HG02798 (cell line): ENCODE results near the gene PPARG.
"Not testable (repeated sequence)": the region's sequence is repeated elsewhere in the genome, so short reads cannot be mapped to it uniquely, and the experiment has no call there.

Experiments
- ATAC-seq: cut with Tn5 transposase; IDR thresholded peaks from one replicate; pipeline ENCODE4 v1.9.1; 2021; ENCODE audit warnings: mild to moderate bottlenecking; ENCODE audit not compliant: unreplicated experiment, poor library complexity

The PPARG gene

DNA sequence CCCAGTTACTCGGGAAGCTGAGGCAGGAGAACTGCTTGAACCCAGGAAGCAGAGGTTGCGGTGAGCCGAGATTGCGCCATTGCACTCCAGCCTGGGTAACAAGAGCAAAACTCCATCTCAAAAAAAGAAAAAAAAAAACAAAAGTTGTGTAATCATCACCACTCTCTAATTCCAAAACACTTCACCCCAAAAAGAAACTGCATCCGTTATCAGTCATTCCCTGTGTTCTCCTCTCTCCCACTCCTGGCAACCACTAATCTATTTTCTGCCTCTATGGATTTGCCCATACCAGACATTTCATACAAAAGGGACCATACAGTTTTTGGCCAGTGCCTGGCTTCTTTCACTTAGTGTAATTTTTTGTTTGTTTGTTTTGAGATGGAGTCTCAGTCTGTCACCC is 12.0 kb upstream of the PPARG start:
- not testable (repeated sequence) for ATAC-seq

- ATAC-seq: no peak
Measured at GRCh38 chr3:12278566-12278965, 10.3 kb upstream of the PPARG start.

- no peak for ATAC-seq
Measured at GRCh38 chr3:12279591-12280326, 9.1 kb upstream of the PPARG start.

DNA sequence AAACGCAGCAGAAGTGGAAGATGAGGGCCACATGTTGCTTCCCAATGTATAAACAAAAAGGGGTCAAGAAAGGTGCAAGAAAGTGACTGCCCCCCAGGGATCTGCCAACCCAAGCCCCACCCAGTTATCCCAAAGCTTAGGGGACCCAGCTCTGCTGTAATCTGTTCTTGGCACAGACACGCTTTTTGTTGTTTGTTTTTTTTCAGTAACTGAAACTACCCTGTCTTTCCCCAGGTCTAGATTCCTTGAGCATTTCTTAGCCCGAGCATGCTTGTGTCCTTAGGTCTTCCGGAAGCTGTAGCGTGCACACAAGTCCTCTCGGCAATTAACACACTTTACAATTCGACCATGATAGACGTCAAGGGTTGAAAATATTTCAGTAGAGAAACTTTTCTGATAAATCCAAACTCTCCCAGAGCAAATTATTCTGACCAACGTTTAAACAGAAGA is 8.5 kb upstream of the PPARG start:
- no peak for ATAC-seq

GRCh38 chr3:12284591-12284990 is 4.3 kb upstream of the PPARG start:
- ATAC-seq: no peak

DNA sequence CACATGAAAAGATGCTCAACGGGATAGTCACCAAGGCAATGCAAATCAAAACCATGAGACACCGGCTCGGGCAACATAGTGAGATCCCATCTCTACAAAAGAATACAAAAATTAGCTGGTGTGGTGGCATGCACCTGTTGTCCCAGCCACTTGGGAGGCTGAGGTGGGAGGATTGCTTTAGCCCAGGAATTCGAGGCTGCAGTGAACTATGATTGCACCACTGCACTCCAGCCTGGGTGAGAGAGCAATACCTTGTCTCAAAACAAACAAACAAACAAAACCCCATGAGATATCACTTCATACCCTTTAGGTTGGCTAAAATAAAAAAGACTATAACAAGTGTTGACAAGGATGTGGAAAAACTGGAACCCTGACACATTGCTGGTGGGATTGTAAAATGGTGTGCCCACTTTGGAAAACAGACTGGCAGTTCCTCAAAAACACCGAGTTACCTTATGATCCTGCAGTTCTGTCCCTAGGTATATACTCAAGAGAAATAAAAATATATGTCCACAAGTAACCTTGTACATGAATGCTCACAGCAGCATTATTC is 3.8 kb upstream of the PPARG start:
- ATAC-seq: no peak

DNA sequence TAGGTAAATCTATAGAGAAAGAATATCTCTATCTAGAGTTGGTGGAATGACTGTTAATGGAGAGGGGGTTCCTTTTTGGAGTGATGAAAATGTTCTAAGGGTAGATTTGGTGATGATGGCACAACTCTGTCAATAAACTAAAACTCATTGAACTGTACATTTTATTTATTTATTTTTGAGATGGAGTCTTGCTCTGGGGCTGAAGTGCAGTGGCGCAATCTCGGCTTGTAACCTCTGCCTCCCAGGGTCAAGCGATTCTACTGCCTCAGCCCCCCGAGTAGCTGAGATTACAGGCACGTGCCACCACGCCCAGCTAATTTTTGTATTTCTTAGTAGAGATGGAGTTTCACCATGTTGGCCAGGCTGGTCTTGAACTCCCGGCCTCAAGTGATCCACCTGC is 3.1 kb upstream of the PPARG start:
- ATAC-seq: not testable (repeated sequence)

DNA sequence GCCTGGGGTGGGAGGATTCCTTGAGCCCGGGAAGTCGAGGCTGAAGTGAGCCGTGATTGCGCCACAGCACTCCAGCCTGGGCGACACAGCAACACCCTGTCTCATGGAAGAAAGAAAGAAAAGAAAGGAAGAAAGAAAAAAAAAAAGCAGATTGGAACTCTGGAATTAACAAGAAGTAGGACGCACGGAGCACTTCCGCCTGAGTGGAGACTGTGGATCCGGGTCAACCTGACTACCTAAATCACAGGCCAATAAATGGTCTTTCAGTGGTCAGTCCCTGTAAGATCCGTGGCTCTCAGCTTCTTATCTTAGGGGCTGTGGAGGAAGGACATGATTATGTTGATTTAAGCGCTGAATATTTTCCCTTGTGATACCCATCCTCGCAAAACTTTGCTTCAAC is 2.4 kb upstream of the PPARG start:
- ATAC-seq: no peak

GRCh38 chr3:12286927-12287726 is 1.7 kb upstream of the PPARG start:
- peak; percentile 44 for ATAC-seq

- peak; percentile 45 for ATAC-seq
Measured at GRCh38 chr3:12287727-12288181, 1.1 kb upstream of the PPARG start.

DNA sequence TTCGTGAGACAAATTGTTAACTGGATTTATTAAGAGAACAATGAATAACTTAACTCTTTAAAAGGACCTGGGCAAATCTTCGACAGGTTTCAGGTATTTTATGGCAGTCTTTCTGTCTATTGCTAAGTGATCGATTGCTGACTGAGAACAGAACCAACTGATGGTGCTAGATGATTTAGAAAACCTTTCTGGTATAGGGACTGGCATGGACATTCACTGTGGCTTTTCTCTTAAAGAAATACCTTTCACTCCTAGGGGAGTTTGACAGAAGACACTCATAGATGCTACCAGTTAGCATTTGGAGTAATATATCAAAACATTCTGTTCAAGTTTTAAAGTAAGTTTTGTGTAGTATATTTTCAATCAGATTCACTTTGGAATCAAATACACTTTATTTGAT is 654 bp downstream of the PPARG start:
- no peak for ATAC-seq

DNA sequence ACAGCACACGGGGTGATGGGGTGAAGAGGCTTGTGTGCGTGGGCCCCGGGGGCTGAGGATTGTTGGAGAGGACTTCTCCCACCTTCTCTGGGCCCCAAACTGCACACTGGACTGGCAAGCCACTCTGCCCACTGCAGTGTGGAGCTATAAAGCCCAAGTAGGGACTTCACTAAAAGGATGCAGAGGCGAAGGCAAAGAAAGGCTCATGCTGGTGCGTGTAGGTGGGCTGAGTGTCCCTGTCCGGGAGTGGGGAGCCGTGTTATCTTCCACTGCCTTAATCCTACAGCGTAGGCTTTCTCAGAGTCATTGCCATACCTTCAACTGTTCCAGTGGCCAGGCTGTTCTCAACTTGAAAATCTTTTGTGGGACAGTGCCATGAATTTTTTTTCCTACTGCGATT is 3.9 kb downstream of the PPARG start:
- ATAC-seq: no peak

- no peak for ATAC-seq
Measured at GRCh38 chr3:12294885-12295580, 6.2 kb downstream of the PPARG start.

DNA sequence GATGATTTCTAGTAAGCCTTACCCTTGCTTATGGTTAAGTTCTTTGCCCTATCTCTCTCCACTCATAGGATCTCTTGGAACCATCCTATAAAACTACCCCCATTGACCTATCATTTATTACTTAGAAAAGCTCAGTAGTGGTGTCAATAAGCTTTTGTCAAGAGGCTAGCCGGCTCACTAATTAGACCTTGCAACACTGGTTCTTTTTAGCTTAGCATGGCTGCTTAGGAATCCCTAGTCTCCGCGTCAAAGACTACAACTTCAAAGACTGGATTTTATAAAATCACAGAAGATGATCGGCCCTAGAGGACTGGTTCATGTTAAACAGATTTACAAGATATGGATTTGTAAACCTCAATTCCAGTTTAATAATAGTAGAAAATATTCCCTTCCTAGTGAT is 7.6 kb downstream of the PPARG start:
- ATAC-seq: no peak

GRCh38 chr3:12299026-12299425 is 10.2 kb downstream of the PPARG start:
- ATAC-seq: no peak

GRCh38 chr3:12300137-12300536 is 11.3 kb downstream of the PPARG start:
- ATAC-seq: no peak

DNA sequence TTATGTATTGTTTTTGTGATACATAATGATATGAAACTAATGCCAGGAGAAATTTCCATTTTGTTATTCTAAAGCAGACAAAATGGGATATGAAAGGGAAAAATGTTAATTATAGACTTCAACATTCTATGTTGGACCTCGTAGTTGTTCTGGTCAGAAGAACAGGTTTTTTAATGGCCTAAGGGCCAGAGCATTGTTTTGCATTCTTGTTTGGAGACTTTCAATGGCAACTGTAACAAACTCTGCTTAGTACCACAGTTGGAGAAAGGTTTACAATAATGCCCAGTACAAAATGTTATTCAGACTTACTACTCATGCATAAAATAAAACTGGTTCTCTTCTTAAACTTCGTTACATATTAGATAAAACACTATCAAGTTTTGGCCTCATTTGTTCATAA is 12.2 kb downstream of the PPARG start:
- no peak for ATAC-seq

DNA sequence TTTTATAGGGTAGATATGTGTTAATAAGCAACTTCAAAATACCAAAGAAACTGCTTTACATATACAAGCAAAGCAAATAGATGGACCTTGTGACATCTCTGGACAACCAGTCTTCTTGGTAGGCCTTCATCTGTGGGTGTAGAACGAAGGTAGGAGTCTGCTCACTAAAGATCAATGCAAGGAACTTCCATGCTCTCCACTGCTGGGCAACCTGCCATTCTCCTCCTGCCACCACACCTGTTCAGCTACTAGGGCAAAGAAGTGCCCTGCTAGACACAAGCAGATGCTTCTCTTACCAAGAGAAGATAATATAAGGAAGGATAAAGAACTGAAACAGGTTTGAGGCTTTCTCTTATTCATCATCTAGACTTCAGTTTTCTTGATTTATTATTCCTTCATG is 12.6 kb downstream of the PPARG start:
- ATAC-seq: no peak

- no peak for ATAC-seq
Measured at GRCh38 chr3:12302564-12302963, 13.7 kb downstream of the PPARG start.

DNA sequence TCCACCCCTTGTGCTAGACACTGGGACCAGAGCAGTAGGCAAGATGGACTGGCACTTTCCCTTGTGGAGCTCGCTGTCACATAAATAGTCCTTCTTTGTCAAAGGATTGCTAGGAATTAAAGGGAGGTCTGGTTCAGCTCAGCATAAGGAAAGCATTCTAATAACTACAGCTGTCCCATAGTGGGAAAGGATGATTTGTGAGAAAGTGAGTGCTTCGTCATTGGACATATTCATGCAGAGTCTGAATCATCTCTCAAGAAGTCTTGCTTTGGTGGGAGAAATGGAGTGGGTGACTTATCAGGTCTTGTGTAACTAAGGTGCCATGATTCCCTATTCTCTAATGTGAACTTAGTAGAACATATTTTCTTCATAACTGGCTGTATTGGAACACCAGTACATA is 14.7 kb downstream of the PPARG start:
- no peak for ATAC-seq

DNA sequence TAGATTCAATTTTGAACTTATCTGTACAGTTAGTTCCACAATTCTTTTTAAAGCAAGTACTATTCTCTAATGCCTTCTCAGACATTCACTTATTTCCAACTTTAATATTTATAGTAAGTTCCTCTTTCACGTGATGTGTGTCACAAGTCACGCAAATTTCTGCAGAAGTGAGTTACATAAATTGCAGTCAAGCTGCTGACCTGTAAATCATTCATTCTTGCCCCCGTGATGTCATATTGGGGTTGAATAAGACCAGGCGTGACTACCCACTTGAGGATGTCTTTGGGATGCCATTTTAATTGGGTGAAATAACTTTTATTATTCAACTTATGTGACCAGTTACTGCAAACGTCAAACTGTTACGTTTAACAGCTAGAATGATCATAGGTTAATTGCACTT is 15.1 kb downstream of the PPARG start:
- ATAC-seq: no peak
